B cell (primary cell): ENCODE data around the gene CPEB2. TPM values are rescaled to one million over a fixed set of nuclear protein-coding genes. Genes with fewer than 3 reads are reported as not detected.
A peak's percentile ranks its signal among the peaks of the same experiment; 100 is the strongest.

Source experiments
- ATAC-seq: fragments of 200-7000 bp; cut with Tn5 transposase; one replicate; pipeline ENCODE4 v1.10.0; 2021; ENCODE audit warnings: low read depth, mild to moderate bottlenecking, moderate number of reproducible peaks, moderate library complexity
- CTCF ChIA-PET: fragments of 350-600 bp; sonication (Branson Sonifier 250); formaldehyde crosslinking; loops from one replicate; lab custom pipeline; 2021; ENCODE audit warnings: antibody characterized with exemption, inconsistent platforms; lab: Charles Lee
- POLR2A ChIA-PET: fragments of 350-600 bp; sonication (Branson Sonifier 250); formaldehyde crosslinking; loops from one replicate; lab custom pipeline; 2021; ENCODE audit warnings: antibody characterized with exemption; lab: Charles Lee
- DNase-seq: peaks from one replicate; pipeline ENCODE4 v3.0.0; 2013
- H2AFZ ChIP-seq: 2 replicates; pipeline ENCODE4 v1.6.1; 2012; ENCODE audit warnings: mild to moderate bottlenecking, low read depth, low read length; ENCODE audit not compliant: insufficient read depth, poor library complexity, severe bottlenecking
- H3K27ac ChIP-seq, 2 donors: 1 replicate in 1 of 2; 2 replicates in 1 of 2; pipeline ENCODE4 v1.5.1; 2012 to 2013; ENCODE audit warnings: low read length in 2 of 2, mild to moderate bottlenecking in 2 of 2, moderate library complexity in 1 of 2
- H3K27me3 ChIP-seq, 4 experiments: fragments of 200-600 bp in 1 of 4; sonication (generic) in 1 of 4; replicated peaks in 1 of 4; 1 replicate in 2 of 4; 2 replicates in 2 of 4; pipeline versions ENCODE4 v1.6.1 to v1.7.0; 2013 to 2016; ENCODE audit warnings: low read length in 3 of 4, mild to moderate bottlenecking in 2 of 4, mixed read lengths in 1 of 4, moderate library complexity in 1 of 4; ENCODE audit not compliant: insufficient read depth in 4 of 4, control insufficient read depth in 3 of 4; ENCODE audit errors: control extremely low read depth in 1 of 4
- H3K36me3 ChIP-seq, 2 experiments: replicated peaks in 1 of 2; 1 replicate in 1 of 2; 2 replicates in 1 of 2; pipeline versions ENCODE4 v1.6.1 to v1.7.1; 2013; ENCODE audit warnings: low read length in 1 of 2; ENCODE audit not compliant: insufficient read depth in 2 of 2, control insufficient read depth in 1 of 2; ENCODE audit errors: control extremely low read depth in 1 of 2, extremely low read depth in 1 of 2
- H3K4me1 ChIP-seq, 2 donors: fragments of 200-600 bp in 1 of 2; sonication (generic) in 1 of 2; 1 replicate in 1 of 2; 2 replicates in 1 of 2; pipeline versions ENCODE4 v1.5.1 to v1.6.1; 2013 to 2017; ENCODE audit warnings: low read length in 2 of 2; ENCODE audit not compliant: control insufficient read depth in 2 of 2, insufficient read depth in 2 of 2
- H3K4me2 ChIP-seq: replicated peaks from 2 replicates; pipeline ENCODE3; 2012; ENCODE audit warnings: mild to moderate bottlenecking, low read depth, low read length; ENCODE audit not compliant: poor library complexity, severe bottlenecking
- H3K4me3 ChIP-seq, 5 experiments: fragments of 200-600 bp in 1 of 5; sonication (generic) in 1 of 5; 1 replicate in 3 of 5; 2 replicates in 2 of 5; pipeline versions ENCODE4 v1.5.1 to v1.7.0; 2011 to 2016; ENCODE audit warnings: low read length in 4 of 5, mild to moderate bottlenecking in 4 of 5, low read depth in 2 of 5, control low read depth in 1 of 5, moderate library complexity in 1 of 5; ENCODE audit not compliant: insufficient read depth in 1 of 5; ENCODE audit errors: control extremely low read depth in 1 of 5, extremely low read depth in 1 of 5
- H3K79me2 ChIP-seq: fragments of 200-600 bp; sonication (generic); one replicate; pipeline ENCODE4 v1.6.0; 2016; ENCODE audit warnings: low read length; ENCODE audit not compliant: control insufficient read depth, insufficient read depth
- H3K9ac ChIP-seq: fragments of 200-600 bp; sonication (generic); 2 replicates; pipeline ENCODE4 v1.6.1; 2017; ENCODE audit warnings: mild to moderate bottlenecking, low read length, moderate library complexity
- H3K9me3 ChIP-seq, 3 donors: one replicate each; pipeline versions ENCODE4 v1.6.1 to v1.7.1; 2013; ENCODE audit warnings: low read length in 2 of 3; ENCODE audit not compliant: control insufficient read depth in 2 of 3, insufficient read depth in 1 of 3; ENCODE audit errors: control extremely low read depth in 1 of 3
- H4K20me1 ChIP-seq: 2 replicates; pipeline ENCODE4 v1.6.0; 2012; ENCODE audit warnings: mild to moderate bottlenecking, low read length; ENCODE audit not compliant: insufficient read depth, control insufficient read depth, poor library complexity, severe bottlenecking
- H3K27ac Mint-ChIP-seq: one replicate; pipeline ENCODE4 v1.8.0; 2021; ENCODE audit warnings: mixed read lengths
- H3K27me3 Mint-ChIP-seq: one replicate; pipeline ENCODE4 v1.8.0; 2021; ENCODE audit warnings: mixed read lengths
- H3K4me1 Mint-ChIP-seq: one replicate; pipeline ENCODE4 v1.8.0; 2021; ENCODE audit warnings: mixed read lengths
- H3K4me3 Mint-ChIP-seq: one replicate; pipeline ENCODE4 v1.8.0; 2021; ENCODE audit warnings: mixed read lengths
- H3K9me3 Mint-ChIP-seq: one replicate; pipeline ENCODE4 v1.8.0; 2022; ENCODE audit warnings: mixed read lengths; ENCODE audit not compliant: insufficient read depth
- CTCF ChIP-seq: fragments of 200-600 bp; IDR thresholded peaks from one replicate; pipeline ENCODE4 v1.8.0; 2022; ENCODE audit warnings: antibody characterized with exemption, mild to moderate bottlenecking
- EZH2 ChIP-seq: IDR thresholded peaks from 2 replicates; pipeline ENCODE4 v1.6.1; 2012; ENCODE audit warnings: borderline replicate concordance, low read depth, mild to moderate bottlenecking, moderate library complexity, low read length; ENCODE audit not compliant: insufficient read depth, poor library complexity, severe bottlenecking
- WGBS: methylation state at CpG from one replicate; pipeline ENCODE4 v1.1.5; 2013; ENCODE audit warnings: missing lambda C conversion rate; ENCODE audit not compliant: insufficient coverage; 5-methylcytosine and 5-hydroxymethylcytosine counted together
- intact Hi-C: fragments of 100-400 bp; cut with micrococcal nuclease; formaldehyde crosslinking; loops from one replicate; pipeline ENCODE4 v1.10.0; 2022
- polyA plus RNA-seq: library from polyadenylated mRNA; depleted of rRNA; stranded (reverse); fragments of >200 nt; gene quantifications from 2 replicates; pipeline ENCODE4 v1.2.3, GENCODE V29; 2012
- total RNA-seq, 2 donors: library from RNA; stranded (reverse); fragments of 120-200 nt in 1 of 2; gene quantifications; 1 replicate in 1 of 2; 2 replicates in 1 of 2; pipeline versions ENCODE4 v1.2.3 to v1.2.4, GENCODE V29; 2013 to 2022

CPEB2 gene
- total and polyA plus RNA-seq, 2 donors (not counting 1 experiment from before 2014, with no cell fraction given), result 3.2 to 18.0 TPM

GRCh38 chr4:15001248-15001868 lies 923 bp upstream of the CPEB2 start:
- ATAC-seq, result peak; percentile 11
- peak overlapping the region; percentile 100 for H3K27ac ChIP-seq
- H3K9me3 ChIP-seq, result peaks cover 0 to 1% (median 0%) of the 10 kb centered on the region in 3 donors

More at GRCh38 chr4:15001248-15001868, 923 bp upstream of the CPEB2 start:
- Histone ChIP-seq H4K20me1 (peaks cover under 1% of the 10 kb centered on the region), H3K9ac (peak overlapping the region; percentile 98), H3K27me3 (no peaks in the 10 kb centered on the region), H2AFZ (peak overlapping the region; percentile 94), H3K79me2 (peaks cover 16% of the 10 kb centered on the region), H3K4me3 (peak overlapping the region; percentile 82 to 99 (median 94)), H3K4me1 (peaks cover 10 to 12% of the 10 kb centered on the region in 2 donors), H3K36me3 (no peaks in the 10 kb centered on the region), H3K4me2 (peak overlapping the region; percentile 93)
- intact Hi-C loops, result loop anchor here (5.0 to 10.0 kb wide), 4 partner anchors 411 to 1454 kb away; no protein-coding TSS in a partner anchor
- Mint-ChIP-seq H3K4me3 (peak overlapping the region; percentile 93), H3K4me1 (peaks cover 18% of the 10 kb centered on the region), H3K27me3 (no peaks in the 10 kb centered on the region), H3K27ac (peak overlapping the region; percentile 98), H3K9me3 (no peaks in the 10 kb centered on the region)
- no peak for DNase-seq
- CTCF ChIA-PET, result interaction anchor here (0.6 to 2.1 kb wide), 4 partner anchors 15 to 1345 kb away, joined by 3 to 15 read pairs (median 3); no protein-coding TSS in a partner anchor
- POLR2A ChIA-PET, result no interaction called here
- no peak for TF ChIP-seq EZH2
- TF ChIP-seq CTCF, result peak; percentile 15
- under 1% methylated on average over 32 of the region's 32 CpGs for WGBS
